IPS-20b (cell line): ENCODE results near the gene TRAK1.

Source experiments
- H3K27ac ChIP-seq: one replicate; pipeline ENCODE4 v1.5.1; 2013; ENCODE audit warnings: low read length
- H3K27me3 ChIP-seq: 2 replicates; pipeline ENCODE4 v1.6.1; 2013; ENCODE audit warnings: mild to moderate bottlenecking, low read length, inconsistent platforms; ENCODE audit not compliant: insufficient read depth
- H3K36me3 ChIP-seq: 2 replicates; pipeline ENCODE4 v1.6.1; 2013; ENCODE audit warnings: low read depth, mild to moderate bottlenecking, inconsistent platforms, low read length, moderate library complexity; ENCODE audit not compliant: insufficient read depth
- H3K4me1 ChIP-seq: 2 replicates; pipeline ENCODE4 v1.6.1; 2013; ENCODE audit warnings: mild to moderate bottlenecking, control low read depth, inconsistent platforms, low read length, moderate library complexity; ENCODE audit not compliant: insufficient read depth
- H3K4me3 ChIP-seq: 2 replicates; pipeline ENCODE4 v1.5.1; 2013; ENCODE audit warnings: mild to moderate bottlenecking, low read length, inconsistent platforms
- H3K9ac ChIP-seq: 2 replicates; pipeline ENCODE4 v1.6.1; 2013; ENCODE audit warnings: low read depth, mild to moderate bottlenecking, inconsistent platforms, low read length, moderate library complexity
- H3K9me3 ChIP-seq: 2 replicates; pipeline ENCODE4 v1.6.1; 2013; ENCODE audit warnings: mild to moderate bottlenecking, low read depth, low read length, inconsistent platforms; ENCODE audit not compliant: insufficient read depth

Gene TRAK1

DNA sequence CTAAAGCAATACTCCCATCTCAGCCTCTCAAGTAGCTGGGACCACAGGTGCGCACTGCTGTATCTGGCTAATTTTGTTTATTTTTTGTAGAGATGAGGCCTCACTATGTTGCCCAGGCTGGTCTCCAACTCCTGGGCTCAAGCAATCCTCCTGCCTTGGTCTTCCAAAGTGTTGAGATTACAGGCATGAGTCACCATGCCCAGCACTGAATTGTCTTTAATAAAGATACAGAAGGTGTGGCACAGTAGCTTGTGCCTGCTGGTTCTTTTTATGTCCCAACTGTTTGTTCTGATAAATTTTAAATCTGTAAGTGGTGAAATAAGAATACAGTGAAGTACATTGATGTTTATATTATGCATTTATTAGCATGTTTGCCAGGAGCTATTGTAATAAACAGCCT is 20.6 kb upstream of the TRAK1 start:
- no peak overlapping the region for H3K4me3 ChIP-seq
- H3K36me3 ChIP-seq: no peaks in the 10 kb centered on the region
- H3K9me3 ChIP-seq: no peaks in the 10 kb centered on the region
- no peak overlapping the region for H3K9ac ChIP-seq
- H3K27me3 ChIP-seq: no peaks in the 10 kb centered on the region
- peaks cover 39% of the 10 kb centered on the region for H3K4me1 ChIP-seq
- H3K27ac ChIP-seq: no peak overlapping the region

- Histone ChIP-seq H3K4me1 (peaks cover 31% of the 10 kb centered on the region; the same call in 1 of the 2 replicates), H3K9ac (no peak overlapping the region), H3K27ac (no peak overlapping the region), H3K27me3 (no peaks in the 10 kb centered on the region), H3K4me3 (no peak overlapping the region), H3K9me3 (no peaks in the 10 kb centered on the region), H3K36me3 (no peaks in the 10 kb centered on the region)
These were observed 19.0 kb upstream of the TRAK1 start for GRCh38 chr3:42071904-42072812.

- H3K9ac ChIP-seq: no peak overlapping the region
- H3K36me3 ChIP-seq: no peaks in the 10 kb centered on the region
- H3K27ac ChIP-seq: no peak overlapping the region
- peaks cover 27% of the 10 kb centered on the region; the same call in 1 of the 2 replicates for H3K4me1 ChIP-seq
- no peaks in the 10 kb centered on the region for H3K9me3 ChIP-seq
- H3K27me3 ChIP-seq: no peaks in the 10 kb centered on the region
- H3K4me3 ChIP-seq: no peak overlapping the region
These were observed 18.3 kb upstream of the TRAK1 start for GRCh38 chr3:42072831-42073301.

GRCh38 chr3:42077785-42078184 is 13.4 kb upstream of the TRAK1 start:
- Histone ChIP-seq H3K4me3 (no peak overlapping the region), H3K4me1 (peaks cover 11% of the 10 kb centered on the region), H3K27me3 (no peaks in the 10 kb centered on the region), H3K9ac (no peak overlapping the region), H3K36me3 (no peaks in the 10 kb centered on the region), H3K9me3 (no peaks in the 10 kb centered on the region), H3K27ac (no peak overlapping the region)

DNA sequence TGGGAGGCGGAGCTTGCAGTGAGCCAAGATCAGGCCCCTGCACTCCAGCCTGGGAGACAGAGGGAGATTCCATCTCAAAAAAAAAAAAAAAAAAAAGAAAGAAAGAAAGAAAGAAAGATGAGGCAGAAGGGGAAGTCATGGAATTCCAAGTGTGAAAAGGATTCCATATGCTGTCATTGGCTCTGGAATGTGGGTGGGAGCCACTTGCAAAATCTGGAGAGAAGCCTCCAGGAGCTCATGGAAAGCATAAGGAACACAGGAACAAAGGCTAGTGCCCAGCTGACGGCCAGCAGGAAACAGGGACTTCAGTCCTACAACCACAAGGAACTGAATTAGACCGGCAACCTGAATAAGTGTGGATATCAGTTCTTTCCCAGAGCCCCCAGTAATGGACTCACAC is 12.5 kb upstream of the TRAK1 start:
- peaks cover 10% of the 10 kb centered on the region for H3K4me1 ChIP-seq
- no peak overlapping the region for H3K4me3 ChIP-seq
- H3K27me3 ChIP-seq: no peaks in the 10 kb centered on the region
- no peak overlapping the region for H3K27ac ChIP-seq
- H3K9me3 ChIP-seq: no peaks in the 10 kb centered on the region
- no peak overlapping the region for H3K9ac ChIP-seq
- no peaks in the 10 kb centered on the region for H3K36me3 ChIP-seq

- no peaks in the 10 kb centered on the region for H3K27me3 ChIP-seq
- H3K9ac ChIP-seq: no peak overlapping the region
- H3K9me3 ChIP-seq: no peaks in the 10 kb centered on the region
- H3K4me3 ChIP-seq: no peak overlapping the region
- H3K4me1 ChIP-seq: peaks cover 10% of the 10 kb centered on the region
- no peaks in the 10 kb centered on the region for H3K36me3 ChIP-seq
- peak overlapping the region; percentile 1 for H3K27ac ChIP-seq
These were observed 11.3 kb upstream of the TRAK1 start for GRCh38 chr3:42079701-42080452.

DNA sequence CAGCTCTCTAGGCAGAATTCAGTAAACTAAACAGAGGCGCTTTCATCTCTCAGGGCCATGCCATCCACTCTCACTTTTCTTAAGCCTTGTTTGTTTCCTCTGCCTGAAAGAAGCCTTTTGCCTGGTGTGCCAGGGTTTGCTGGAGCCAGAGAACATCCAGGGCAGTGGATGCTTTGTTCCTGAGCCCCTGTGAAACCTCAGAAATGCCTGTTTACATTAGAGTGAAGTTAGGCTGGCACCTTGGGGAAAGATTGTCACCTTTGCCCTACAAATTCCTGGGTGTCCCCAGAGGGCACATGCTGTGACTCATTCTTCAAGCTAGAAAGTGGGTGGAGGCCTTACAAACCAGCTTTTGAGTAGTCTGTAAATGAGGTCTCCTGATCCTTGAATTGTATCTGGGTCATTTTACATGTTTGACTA is 10.7 kb upstream of the TRAK1 start:
- Histone ChIP-seq H3K36me3 (no peaks in the 10 kb centered on the region), H3K9ac (no peak overlapping the region), H3K4me3 (no peak overlapping the region), H3K9me3 (no peaks in the 10 kb centered on the region), H3K27me3 (no peaks in the 10 kb centered on the region), H3K4me1 (peaks cover 10% of the 10 kb centered on the region), H3K27ac (peak overlapping the region; percentile 1)

DNA sequence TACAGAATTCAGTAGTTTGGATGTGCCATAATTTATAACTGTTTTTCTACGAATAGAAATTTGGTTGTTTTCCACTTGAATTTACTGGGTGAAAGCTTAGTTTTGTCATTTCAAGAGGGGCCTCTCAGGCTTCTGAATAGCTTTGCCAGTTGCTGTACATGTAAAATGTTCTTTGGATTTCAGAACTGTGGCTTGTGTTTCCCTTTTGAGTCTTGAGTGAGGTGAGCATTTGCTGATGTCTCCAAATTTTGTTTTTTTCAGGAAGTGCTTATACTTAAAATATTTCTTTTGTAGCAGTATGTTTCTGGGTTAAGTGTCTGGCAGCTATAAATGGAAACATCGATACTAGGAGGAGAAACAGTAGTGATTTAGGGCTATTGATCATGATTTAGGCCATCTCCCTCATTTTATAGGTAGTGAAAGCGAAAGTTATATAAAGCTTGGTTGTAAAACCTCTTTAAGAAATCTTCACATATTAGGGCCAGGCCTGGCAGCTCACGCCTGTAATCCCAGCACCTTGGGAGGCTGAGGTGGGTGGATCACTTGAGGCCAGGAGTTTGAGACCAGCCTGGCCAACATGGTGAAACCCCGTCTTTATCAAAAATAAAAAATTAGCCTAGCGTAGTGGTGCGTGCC is 9.2 kb upstream of the TRAK1 start:
- Histone ChIP-seq H3K4me1 (peaks cover 10% of the 10 kb centered on the region), H3K9me3 (no peaks in the 10 kb centered on the region), H3K27ac (no peak overlapping the region), H3K36me3 (no peaks in the 10 kb centered on the region), H3K27me3 (no peaks in the 10 kb centered on the region), H3K4me3 (no peak overlapping the region), H3K9ac (no peak overlapping the region)

DNA sequence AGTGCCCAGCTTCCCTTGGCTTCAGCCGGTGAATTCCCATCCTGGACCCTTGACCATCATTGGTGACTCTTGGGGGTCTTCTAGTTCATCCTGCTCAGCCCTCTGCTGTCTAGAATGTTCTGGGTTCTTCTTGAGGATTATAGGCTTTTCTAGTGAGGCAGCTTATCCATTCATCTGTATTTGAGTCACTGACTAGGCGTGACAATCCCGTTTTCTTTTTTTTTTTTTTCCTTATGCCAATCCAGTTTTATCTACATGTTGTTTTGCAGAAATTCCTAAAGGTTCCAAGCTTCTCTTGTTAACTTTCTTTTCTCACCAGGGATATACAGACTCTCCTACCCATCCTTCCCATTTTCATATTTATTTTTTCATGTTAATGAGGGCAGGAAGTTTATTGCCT is 6.6 kb upstream of the TRAK1 start:
- H3K9ac ChIP-seq: no peak overlapping the region
- H3K27me3 ChIP-seq: no peaks in the 10 kb centered on the region
- no peak overlapping the region for H3K27ac ChIP-seq
- peaks cover under 1% of the 10 kb centered on the region; the same call in 1 of the 2 replicates for H3K36me3 ChIP-seq
- no peak overlapping the region for H3K4me3 ChIP-seq
- H3K9me3 ChIP-seq: no peaks in the 10 kb centered on the region
- peaks cover 10% of the 10 kb centered on the region for H3K4me1 ChIP-seq

- peaks cover 7% of the 10 kb centered on the region; the same call in 1 of the 2 replicates for H3K36me3 ChIP-seq
- no peak overlapping the region for H3K4me3 ChIP-seq
- no peaks in the 10 kb centered on the region for H3K9me3 ChIP-seq
- H3K27me3 ChIP-seq: no peaks in the 10 kb centered on the region
- no peak overlapping the region for H3K27ac ChIP-seq
- H3K4me1 ChIP-seq: peaks cover under 1% of the 10 kb centered on the region; the same call in 1 of the 2 replicates
- H3K9ac ChIP-seq: no peak overlapping the region
These were observed 5.3 kb upstream of the TRAK1 start for GRCh38 chr3:42085641-42086376.
